ENCODE data around the gene TAX1BP3. TPM values are rescaled to one million over a fixed set of nuclear protein-coding genes. Genes with fewer than 3 reads are reported as not detected.

TAX1BP3 gene
- total and polyA plus RNA-seq, 9 of the 15 experiments (the other 6 are each of a cell fraction or from before 2014, with no cell fraction given), result 0.99 to 14.5 (median 6.2) TPM

DNA sequence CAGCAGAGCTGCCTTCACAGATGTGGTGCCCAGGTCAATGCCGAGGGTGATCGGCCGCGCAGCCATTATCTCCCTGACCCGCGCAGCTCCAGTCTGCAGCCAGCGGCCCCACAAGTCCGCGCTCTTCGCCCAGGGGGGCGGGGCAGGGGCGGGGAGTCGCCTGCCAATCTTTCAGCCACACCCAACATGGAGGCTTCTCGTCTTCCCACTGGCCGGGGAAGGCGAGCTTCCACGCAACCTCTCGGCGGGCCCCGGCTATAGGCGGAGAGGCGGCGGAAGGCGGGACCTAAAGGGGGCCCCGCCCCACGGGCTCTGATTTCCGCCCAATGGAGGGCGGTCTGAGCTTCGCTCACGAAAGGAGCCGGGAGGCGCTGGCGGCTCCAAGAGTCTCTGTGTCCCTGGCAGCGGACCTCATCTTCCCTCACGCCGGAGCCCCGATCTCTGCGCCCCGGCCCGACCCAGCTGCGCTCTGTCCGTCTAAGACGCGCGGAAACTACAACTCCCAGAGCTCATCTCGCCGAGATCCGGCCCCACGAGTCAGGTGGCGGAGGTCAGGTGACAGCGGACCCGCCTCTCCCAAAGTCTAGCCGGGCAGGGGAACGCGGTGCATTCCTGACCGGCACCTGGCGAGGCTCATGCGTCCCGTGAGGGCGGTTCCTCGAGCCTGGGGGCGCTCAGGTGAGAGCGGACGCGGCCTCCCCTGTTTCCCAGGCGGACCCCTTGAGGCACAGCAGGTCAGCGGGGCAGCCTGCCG lies 32.0 kb downstream of the TAX1BP3 start, which contains the start of the genes CTNS and SHPK (continued):
- TF ChIP-seq SMAD2 (IDR thresholded peaks at IDR 0.05; ENCODE audit: low read depth, low read length) (no peak), NR2C2 (CRISPR knock-in tag; IDR thresholded peaks at IDR 0.05) (no peak), NR2C2 (tag; IDR thresholded peaks at IDR 0.05) (peak; percentile 87), PRPF4 (IDR thresholded peaks at IDR 0.05; ENCODE audit: insufficient read depth, low read depth, low read length, poor library complexity, severe bottlenecking) (no peak), NFE2L1 (tag; IDR thresholded peaks at IDR 0.05; ENCODE audit: borderline replicate concordance, low read depth) (no peak), PHB (CRISPR knock-in tag; IDR thresholded peaks at IDR 0.05) (no peak), CCNT2 (IDR thresholded peaks at IDR 0.05; ENCODE audit: borderline replicate concordance, extremely low read depth, insufficient read length, low read depth, low read length) (peak; percentile 29), TAF15 (IDR thresholded peaks at IDR 0.05; ENCODE audit: low read depth, low read length) (no peak), SNRNP70 (optimal IDR thresholded peaks at IDR 0.05; ENCODE audit: low read depth, low read length) (no peak), ZSCAN29 (IDR thresholded peaks at IDR 0.05) (no peak), EHMT2 (IDR thresholded peaks at IDR 0.05) (no peak), HNRNPH1 (optimal IDR thresholded peaks at IDR 0.05; ENCODE audit: low read depth, low read length) (no peak), SRSF9 (IDR thresholded peaks at IDR 0.05; ENCODE audit: borderline replicate concordance, low read depth, low read length) (no peak), MYBL2 (IDR thresholded peaks at IDR 0.05; ENCODE audit: low read depth) (no peak), MYBL2 (CRISPR knock-in tag; IDR thresholded peaks at IDR 0.05; ENCODE audit: borderline replicate concordance) (no peak), NFXL1 (CRISPR knock-in tag; IDR thresholded peaks at IDR 0.05) (no peak)
- TF ChIP-seq, protein P1, sequence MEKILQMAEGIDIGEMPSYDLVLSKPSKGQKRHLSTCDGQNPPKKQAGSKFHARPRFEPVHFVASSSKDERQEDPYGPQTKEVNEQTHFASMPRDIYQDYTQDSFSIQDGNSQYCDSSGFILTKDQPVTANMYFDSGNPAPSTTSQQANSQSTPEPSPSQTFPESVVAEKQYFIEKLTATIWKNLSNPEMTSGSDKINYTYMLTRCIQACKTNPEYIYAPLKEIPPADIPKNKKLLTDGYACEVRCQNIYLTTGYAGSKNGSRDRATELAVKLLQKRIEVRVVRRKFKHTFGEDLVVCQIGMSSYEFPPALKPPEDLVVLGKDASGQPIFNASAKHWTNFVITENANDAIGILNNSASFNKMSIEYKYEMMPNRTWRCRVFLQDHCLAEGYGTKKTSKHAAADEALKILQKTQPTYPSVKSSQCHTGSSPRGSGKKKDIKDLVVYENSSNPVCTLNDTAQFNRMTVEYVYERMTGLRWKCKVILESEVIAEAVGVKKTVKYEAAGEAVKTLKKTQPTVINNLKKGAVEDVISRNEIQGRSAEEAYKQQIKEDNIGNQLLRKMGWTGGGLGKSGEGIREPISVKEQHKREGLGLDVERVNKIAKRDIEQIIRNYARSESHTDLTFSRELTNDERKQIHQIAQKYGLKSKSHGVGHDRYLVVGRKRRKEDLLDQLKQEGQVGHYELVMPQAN (IDR thresholded peaks at IDR 0.05; ENCODE audit: borderline replicate concordance), result peak; percentile 94
- TF ChIP-seq, protein P2, sequence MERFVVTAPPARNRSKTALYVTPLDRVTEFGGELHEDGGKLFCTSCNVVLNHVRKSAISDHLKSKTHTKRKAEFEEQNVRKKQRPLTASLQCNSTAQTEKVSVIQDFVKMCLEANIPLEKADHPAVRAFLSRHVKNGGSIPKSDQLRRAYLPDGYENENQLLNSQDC (CRISPR knock-in tag; IDR thresholded peaks at IDR 0.05), result no peak
- TF ChIP-seq, protein P3, sequence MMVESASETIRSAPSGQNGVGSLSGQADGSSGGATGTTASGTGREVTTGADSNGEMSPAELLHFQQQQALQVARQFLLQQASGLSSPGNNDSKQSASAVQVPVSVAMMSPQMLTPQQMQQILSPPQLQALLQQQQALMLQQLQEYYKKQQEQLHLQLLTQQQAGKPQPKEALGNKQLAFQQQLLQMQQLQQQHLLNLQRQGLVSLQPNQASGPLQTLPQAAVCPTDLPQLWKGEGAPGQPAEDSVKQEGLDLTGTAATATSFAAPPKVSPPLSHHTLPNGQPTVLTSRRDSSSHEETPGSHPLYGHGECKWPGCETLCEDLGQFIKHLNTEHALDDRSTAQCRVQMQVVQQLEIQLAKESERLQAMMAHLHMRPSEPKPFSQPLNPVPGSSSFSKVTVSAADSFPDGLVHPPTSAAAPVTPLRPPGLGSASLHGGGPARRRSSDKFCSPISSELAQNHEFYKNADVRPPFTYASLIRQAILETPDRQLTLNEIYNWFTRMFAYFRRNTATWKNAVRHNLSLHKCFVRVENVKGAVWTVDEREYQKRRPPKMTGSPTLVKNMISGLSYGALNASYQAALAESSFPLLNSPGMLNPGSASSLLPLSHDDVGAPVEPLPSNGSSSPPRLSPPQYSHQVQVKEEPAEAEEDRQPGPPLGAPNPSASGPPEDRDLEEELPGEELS (CRISPR knock-in tag; IDR thresholded peaks at IDR 0.05; ENCODE audit: borderline replicate concordance), result no peak
- TF ChIP-seq, protein P4, sequence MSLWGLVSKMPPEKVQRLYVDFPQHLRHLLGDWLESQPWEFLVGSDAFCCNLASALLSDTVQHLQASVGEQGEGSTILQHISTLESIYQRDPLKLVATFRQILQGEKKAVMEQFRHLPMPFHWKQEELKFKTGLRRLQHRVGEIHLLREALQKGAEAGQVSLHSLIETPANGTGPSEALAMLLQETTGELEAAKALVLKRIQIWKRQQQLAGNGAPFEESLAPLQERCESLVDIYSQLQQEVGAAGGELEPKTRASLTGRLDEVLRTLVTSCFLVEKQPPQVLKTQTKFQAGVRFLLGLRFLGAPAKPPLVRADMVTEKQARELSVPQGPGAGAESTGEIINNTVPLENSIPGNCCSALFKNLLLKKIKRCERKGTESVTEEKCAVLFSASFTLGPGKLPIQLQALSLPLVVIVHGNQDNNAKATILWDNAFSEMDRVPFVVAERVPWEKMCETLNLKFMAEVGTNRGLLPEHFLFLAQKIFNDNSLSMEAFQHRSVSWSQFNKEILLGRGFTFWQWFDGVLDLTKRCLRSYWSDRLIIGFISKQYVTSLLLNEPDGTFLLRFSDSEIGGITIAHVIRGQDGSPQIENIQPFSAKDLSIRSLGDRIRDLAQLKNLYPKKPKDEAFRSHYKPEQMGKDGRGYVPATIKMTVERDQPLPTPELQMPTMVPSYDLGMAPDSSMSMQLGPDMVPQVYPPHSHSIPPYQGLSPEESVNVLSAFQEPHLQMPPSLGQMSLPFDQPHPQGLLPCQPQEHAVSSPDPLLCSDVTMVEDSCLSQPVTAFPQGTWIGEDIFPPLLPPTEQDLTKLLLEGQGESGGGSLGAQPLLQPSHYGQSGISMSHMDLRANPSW (CRISPR knock-in tag; IDR thresholded peaks at IDR 0.05), result no peak

Measured in K562 (cell line).